MM.1S (cell line): Measurements from ENCODE around the gene GPC5.

Source experiments
- DNase-seq: peaks from one replicate; pipeline ENCODE4 v3.0.0-alpha.2; 2015
- H2AFZ ChIP-seq: fragments of 300-600 bp; sonication (generic); 2 replicates; pipeline ENCODE4 v1.6.0; 2016; ENCODE audit warnings: antibody characterized with exemption, low read length
- H3F3A ChIP-seq: fragments of 300-600 bp; sonication (generic); 2 replicates; pipeline ENCODE4 v1.6.1; 2016; ENCODE audit warnings: mild to moderate bottlenecking, antibody characterized with exemption, low read length, moderate library complexity, mixed read lengths; ENCODE audit not compliant: insufficient read depth
- H3K27ac ChIP-seq: fragments of 300-600 bp; sonication (generic); 2 replicates; pipeline ENCODE4 v1.5.1; 2016; ENCODE audit warnings: mild to moderate bottlenecking, low read length
- H3K27me3 ChIP-seq: fragments of 300-600 bp; sonication (generic); replicated peaks from 2 replicates; pipeline ENCODE4 v1.6.0; 2016; ENCODE audit warnings: low read length; ENCODE audit not compliant: insufficient read depth
- H3K36me3 ChIP-seq: fragments of 300-600 bp; sonication (generic); replicated peaks from 2 replicates; pipeline ENCODE4 v1.6.1; 2016; ENCODE audit warnings: mild to moderate bottlenecking, low read length, mixed read lengths; ENCODE audit not compliant: insufficient read depth
- H3K4me1 ChIP-seq: fragments of 300-600 bp; sonication (generic); 2 replicates; pipeline ENCODE4 v1.6.1; 2016; ENCODE audit warnings: low read length, mixed read lengths
- H3K4me2 ChIP-seq: fragments of 300-600 bp; sonication (generic); 2 replicates; pipeline ENCODE4 v1.6.0; 2016; ENCODE audit warnings: low read depth, low read length
- H3K4me3 ChIP-seq: fragments of 300-600 bp; sonication (generic); 2 replicates; pipeline ENCODE4 v1.5.1; 2016; ENCODE audit warnings: low read length, mixed read lengths
- H3K79me2 ChIP-seq: fragments of 300-600 bp; sonication (generic); 2 replicates; pipeline ENCODE4 v1.6.1; 2016; ENCODE audit warnings: mixed run types, low read length, mixed read lengths
- H3K9ac ChIP-seq: fragments of 300-600 bp; sonication (generic); 2 replicates; pipeline ENCODE4 v1.6.1; 2016; ENCODE audit warnings: low read length, mixed read lengths
- H3K9me2 ChIP-seq: fragments of 300-600 bp; sonication (generic); replicated peaks from 2 replicates; pipeline ENCODE4 v1.6.1; 2016; ENCODE audit warnings: mild to moderate bottlenecking, low read length, mixed read lengths; ENCODE audit not compliant: insufficient read depth
- H3K9me3 ChIP-seq: fragments of 300-600 bp; sonication (generic); replicated peaks from 2 replicates; pipeline ENCODE4 v1.6.1; 2016; ENCODE audit warnings: mild to moderate bottlenecking, low read length, mixed read lengths; ENCODE audit not compliant: insufficient read depth
- H4K20me1 ChIP-seq: fragments of 300-600 bp; sonication (generic); 2 replicates; pipeline ENCODE4 v1.6.1; 2016; ENCODE audit warnings: mild to moderate bottlenecking, low read length, moderate library complexity, mixed read lengths; ENCODE audit not compliant: insufficient read depth
- CTCF ChIP-seq: fragments of 300-600 bp; sonication (generic); IDR thresholded peaks from 2 replicates; pipeline ENCODE4 v1.5.1; 2016; ENCODE audit warnings: antibody characterized with exemption, low read length, mixed read lengths
- EZH2 ChIP-seq: fragments of 300-600 bp; sonication (generic); optimal IDR thresholded peaks from 2 replicates; pipeline ENCODE3; 2017; ENCODE audit warnings: low read depth, mild to moderate bottlenecking, antibody characterized with exemption, low read length, mixed read lengths
- EZH2phosphoT487 ChIP-seq: fragments of 300-600 bp; sonication (generic); IDR thresholded peaks from 2 replicates; pipeline ENCODE4 v1.6.1; 2018; ENCODE audit warnings: antibody characterized with exemption, low read length

The GPC5 gene

DNA sequence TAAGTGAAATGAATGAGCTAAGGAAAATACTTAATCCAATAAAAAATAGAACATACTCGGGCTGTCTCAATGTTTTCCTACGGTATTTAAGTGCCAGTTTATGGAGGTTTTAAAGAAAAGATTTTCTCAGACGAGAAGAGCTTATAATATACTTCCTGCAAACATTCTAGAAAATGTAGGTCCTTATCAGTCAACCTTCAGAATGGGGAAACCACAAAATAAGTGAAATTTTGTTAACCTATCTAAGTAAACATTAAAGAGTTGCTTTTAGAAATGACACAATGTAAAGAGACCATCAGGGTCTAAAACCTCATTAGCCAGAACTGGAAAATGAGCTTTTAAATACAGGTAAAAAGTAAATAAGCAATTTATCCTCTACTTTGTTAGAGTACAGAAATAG lies 38.8 kb upstream of the GPC5 start:
- no peaks in the 10 kb centered on the region; the same call in 1 of the 2 replicates for H3K36me3 ChIP-seq
- no peak for DNase-seq
- no peaks in the 10 kb centered on the region for H4K20me1 ChIP-seq

DNA sequence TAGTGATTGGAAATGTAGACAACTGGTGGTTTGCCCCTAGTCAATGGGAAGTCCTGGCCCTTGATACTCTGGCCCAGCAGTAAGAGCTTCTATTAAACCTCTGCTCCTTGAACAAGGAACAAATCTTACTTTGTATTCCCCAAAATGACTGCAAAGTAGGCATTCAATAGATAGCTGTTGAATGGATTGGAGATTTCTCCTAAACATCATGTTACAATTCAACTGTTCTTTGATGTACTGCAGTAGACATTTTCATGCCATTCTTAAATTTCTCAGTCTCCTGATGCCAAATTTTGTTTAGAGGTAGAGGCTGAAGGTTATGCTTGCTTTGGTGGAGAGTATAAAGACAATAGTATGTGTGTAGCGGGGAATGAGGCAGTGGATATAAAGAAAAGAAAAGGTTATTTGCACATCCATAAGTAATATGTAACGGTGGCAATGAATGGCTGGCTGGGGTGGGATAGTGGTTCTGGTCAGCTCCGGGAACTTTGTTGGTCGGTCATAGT lies 38.1 kb upstream of the GPC5 start:
- Histone ChIP-seq H3K79me2 (no peaks in the 10 kb centered on the region), H2AFZ (no peak overlapping the region), H3K4me1 (no peaks in the 10 kb centered on the region), H3K4me3 (no peak overlapping the region), H3K36me3 (no peaks in the 10 kb centered on the region; the same call in 1 of the 2 replicates), H4K20me1 (no peaks in the 10 kb centered on the region), H3K4me2 (no peak overlapping the region), H3K9ac (no peak overlapping the region), H3K9me3 (no peaks in the 10 kb centered on the region), H3K27me3 (no peaks in the 10 kb centered on the region), H3K9me2 (no peaks in the 10 kb centered on the region), H3F3A (peaks cover 7% of the 10 kb centered on the region), H3K27ac (no peak overlapping the region)
- DNase-seq, result no peak
- TF ChIP-seq EZH2, result no peak
- no peak for TF ChIP-seq CTCF
- TF ChIP-seq EZH2phosphoT487, result no peak

More for the DNA sequence above, 38.8 kb upstream of the GPC5 start:
- Histone ChIP-seq H3K4me1 (no peaks in the 10 kb centered on the region), H3K27ac (no peak overlapping the region), H2AFZ (no peak overlapping the region), H3F3A (peaks cover 11% of the 10 kb centered on the region), H3K9me3 (no peaks in the 10 kb centered on the region), H3K9ac (no peak overlapping the region), H3K4me3 (no peak overlapping the region), H3K9me2 (no peaks in the 10 kb centered on the region), H3K4me2 (no peak overlapping the region), H3K27me3 (no peaks in the 10 kb centered on the region), H3K79me2 (no peaks in the 10 kb centered on the region)
- no peak for TF ChIP-seq EZH2phosphoT487
- TF ChIP-seq EZH2, result no peak
- TF ChIP-seq CTCF, result no peak

DNA sequence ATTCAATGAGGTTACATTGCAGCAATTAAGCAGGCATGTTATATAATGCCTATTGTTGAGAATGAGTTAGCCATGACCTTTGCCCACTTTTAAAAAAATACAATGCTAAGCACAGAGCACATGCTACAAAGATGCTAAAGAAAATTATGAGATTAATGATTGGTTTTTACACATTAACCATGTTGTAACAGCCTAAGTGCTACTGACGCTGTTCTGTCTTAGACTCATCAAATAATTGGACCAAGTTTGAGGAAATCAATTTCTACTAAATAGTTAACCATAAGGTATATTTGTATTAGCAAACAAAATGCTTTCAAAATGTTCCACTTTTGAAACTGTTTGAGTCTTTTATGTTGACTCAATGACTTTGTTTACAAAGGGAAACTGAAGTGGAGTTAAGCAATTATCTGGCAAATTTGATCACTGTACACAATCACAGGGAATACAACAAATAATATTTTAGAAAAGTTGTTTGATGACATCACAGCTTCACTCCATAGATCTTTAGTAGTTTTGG lies 36.6 kb upstream of the GPC5 start:
- H3K9ac ChIP-seq, result no peak overlapping the region
- DNase-seq, result no peak
- H3K27ac ChIP-seq, result no peak overlapping the region
- no peak overlapping the region for H3K4me2 ChIP-seq
- no peaks in the 10 kb centered on the region for H3K4me1 ChIP-seq
- H4K20me1 ChIP-seq, result no peaks in the 10 kb centered on the region
- no peaks in the 10 kb centered on the region for H3K9me2 ChIP-seq
- no peak overlapping the region for H2AFZ ChIP-seq
- H3K79me2 ChIP-seq, result no peaks in the 10 kb centered on the region
- H3F3A ChIP-seq, result peaks cover 7% of the 10 kb centered on the region
- no peaks in the 10 kb centered on the region for H3K36me3 ChIP-seq
- no peaks in the 10 kb centered on the region for H3K9me3 ChIP-seq
- H3K27me3 ChIP-seq, result no peaks in the 10 kb centered on the region
- no peak for TF ChIP-seq CTCF
- TF ChIP-seq EZH2phosphoT487, result no peak
- TF ChIP-seq EZH2, result no peak
- no peak overlapping the region for H3K4me3 ChIP-seq
